ENCODE results near the gene SHC4.
A peak's percentile ranks its signal among the peaks of the same experiment; 100 is the strongest.
"Not testable (repeated sequence)": the region's sequence is repeated elsewhere in the genome, so short reads cannot be mapped to it uniquely, and the experiment has no call there.

The SHC4 gene

GRCh38 chr15:48861813-48862431 is 101.8 kb downstream of the SHC4 start:
- Mint-ChIP-seq H3K27me3 (ENCODE audit: low read depth) (no peaks in the 10 kb centered on the region), H3K4me3 (no peak overlapping the region), H3K4me1 (peaks cover 38% of the 10 kb centered on the region), H3K36me3 (ENCODE audit: low read depth) (no peaks in the 10 kb centered on the region), H3K27ac (peak overlapping the region in 2 of 3 experiments; percentile 3 to 6), H3K9me3 (no peaks in the 10 kb centered on the region)
- TF ChIP-seq CTCF (IDR thresholded peaks at IDR 0.05; ENCODE audit: unreplicated experiment in 3 of 3): peak; percentile 86 to 94 (median 86)

- Mint-ChIP-seq H3K4me3 (no peak overlapping the region), H3K4me1 (peaks cover 35% of the 10 kb centered on the region), H3K36me3 (ENCODE audit: low read depth) (no peaks in the 10 kb centered on the region), H3K27me3 (ENCODE audit: low read depth) (no peaks in the 10 kb centered on the region), H3K9me3 (no peaks in the 10 kb centered on the region), H3K27ac (peak overlapping the region in 1 of 3 experiments; percentile 3)
- no peak for TF ChIP-seq CTCF (IDR thresholded peaks at IDR 0.05; ENCODE audit: unreplicated experiment in 3 of 3)
Observed at GRCh38 chr15:48859426-48859825, 104.3 kb downstream of the SHC4 start.

- H3K4me1 Mint-ChIP-seq: peaks cover 35% of the 10 kb centered on the region
- H3K27ac Mint-ChIP-seq: peak overlapping the region in 2 of 3 experiments; percentile 3 to 16
- no peak for TF ChIP-seq CTCF (IDR thresholded peaks at IDR 0.05; ENCODE audit: unreplicated experiment in 3 of 3)
- no peaks in the 10 kb centered on the region for H3K9me3 Mint-ChIP-seq
- H3K36me3 Mint-ChIP-seq (ENCODE audit: low read depth): no peaks in the 10 kb centered on the region
- H3K4me3 Mint-ChIP-seq: no peak overlapping the region
- no peaks in the 10 kb centered on the region for H3K27me3 Mint-ChIP-seq (ENCODE audit: low read depth)
Observed at GRCh38 chr15:48858401-48858800, 105.3 kb downstream of the SHC4 start.

- no peak overlapping the region for H3K4me3 Mint-ChIP-seq
- H3K9me3 Mint-ChIP-seq: peaks cover 2% of the 10 kb centered on the region
- no peaks in the 10 kb centered on the region for H3K27me3 Mint-ChIP-seq (ENCODE audit: low read depth)
- H3K4me1 Mint-ChIP-seq: peaks cover 35% of the 10 kb centered on the region
- no peak for TF ChIP-seq CTCF (IDR thresholded peaks at IDR 0.05; ENCODE audit: unreplicated experiment in 3 of 3)
- H3K36me3 Mint-ChIP-seq (ENCODE audit: low read depth): no peaks in the 10 kb centered on the region
- H3K27ac Mint-ChIP-seq: peak overlapping the region; percentile 42 to 69 (median 66)
Observed at GRCh38 chr15:48856942-48857341, 106.8 kb downstream of the SHC4 start.

- Mint-ChIP-seq H3K27me3 (ENCODE audit: low read depth) (no peaks in the 10 kb centered on the region), H3K4me3 (peak overlapping the region in 2 of 3 experiments; percentile 2 to 11), H3K36me3 (ENCODE audit: low read depth) (no peaks in the 10 kb centered on the region), H3K27ac (peak overlapping the region; percentile 42 to 89 (median 72)), H3K9me3 (peaks cover 5% of the 10 kb centered on the region), H3K4me1 (peaks cover 35% of the 10 kb centered on the region)
- peak; percentile 40 to 52 (median 50) for TF ChIP-seq CTCF (IDR thresholded peaks at IDR 0.05; ENCODE audit: unreplicated experiment in 3 of 3)
Observed at GRCh38 chr15:48855501-48856440, 107.9 kb downstream of the SHC4 start.

- H3K27me3 Mint-ChIP-seq (ENCODE audit: low read depth); H3K36me3 Mint-ChIP-seq (ENCODE audit: low read depth); H3K4me3 Mint-ChIP-seq; H3K9me3 Mint-ChIP-seq: not testable (repeated sequence)
- Mint-ChIP-seq H3K4me1 (peaks cover 35% of the 10 kb centered on the region), H3K27ac (peak overlapping the region in 1 of 3 experiments; percentile 30)
Observed at GRCh38 chr15:48854434-48854833, 109.3 kb downstream of the SHC4 start.

Data from nephron (organoid).